ENCODE data around the gene ATP12A.

Gene ATP12A

DNA sequence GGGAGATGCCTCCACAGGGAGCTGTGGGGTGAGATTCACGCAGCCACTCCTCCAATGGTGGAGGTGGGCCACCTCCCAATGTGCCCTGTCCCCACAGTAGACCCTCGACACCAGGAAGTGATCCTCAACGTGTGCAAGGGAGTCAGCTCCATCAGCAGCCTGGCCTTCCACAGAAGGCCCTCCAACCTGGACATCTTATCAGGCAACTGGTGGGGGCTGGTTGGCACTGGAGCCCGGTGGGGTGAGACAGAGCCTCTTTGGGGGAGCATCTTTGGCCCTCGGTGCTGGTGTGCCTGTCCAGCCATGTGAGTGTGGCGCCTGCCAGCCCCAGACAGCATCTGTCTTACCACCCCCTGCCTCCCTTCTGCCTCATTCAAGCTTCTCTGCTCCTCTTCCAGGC lies 64.0 kb downstream of the ATP12A start:
- H2BK12ac ChIP-seq (ENCODE audit: low read length) = no peak overlapping the region
- H3K27ac ChIP-seq (replicated peaks; ENCODE audit: low read length) = no peak overlapping the region
- H3K9ac ChIP-seq (ENCODE audit: low read depth, low read length, poor library complexity) = peak overlapping the region; percentile 21
- peaks cover 0 to 23% of the 10 kb centered on the region in 2 donors for H3K4me1 ChIP-seq (ENCODE audit: control insufficient read depth in 2 of 2, insufficient read depth in 1 of 2, low read depth in 1 of 2, low read length in 2 of 2)
- no peak overlapping the region for H3K4ac ChIP-seq (ENCODE audit: low read length)
- peaks cover 0 to 5% of the 10 kb centered on the region in 2 donors for H3K9me3 ChIP-seq (replicated peaks in 1 of 2; ENCODE audit: control insufficient read depth in 2 of 2, insufficient read depth in 1 of 2, low read depth in 1 of 2, low read length in 2 of 2)
- H3K23ac ChIP-seq (ENCODE audit: low read depth, low read length, poor library complexity) = no peak overlapping the region
- peak overlapping the region; percentile 63 for H3K14ac ChIP-seq (ENCODE audit: low read length)
- no peak overlapping the region for H2AFZ ChIP-seq (ENCODE audit: low read length)
- peaks cover 26 to 56% (median 48%) of the 10 kb centered on the region in 3 experiments for H3K27me3 ChIP-seq (ENCODE audit: control insufficient read depth in 3 of 3, insufficient read depth in 3 of 3, low read depth in 1 of 3, low read length in 3 of 3)
- DNase-seq (ENCODE audit: low spot score) = no peak
- no peaks in the 10 kb centered on the region for H3K79me1 ChIP-seq (ENCODE audit: low read depth, low read length)
- H2BK120ac ChIP-seq (ENCODE audit: low read depth, low read length) = no peak overlapping the region
- no peak overlapping the region for H3K4me3 ChIP-seq (ENCODE audit: low read length in 2 of 2)
- WGBS, 2 donors (ENCODE audit: extremely low coverage in 2 of 2, insufficient read length in 2 of 2, insufficient replicate concordance in 1 of 2) = no CpG with 5 or more reads among the region's 6 CpGs
- H4K91ac ChIP-seq (ENCODE audit: low read depth, low read length, poor library complexity) = no peak overlapping the region
- H4K8ac ChIP-seq (ENCODE audit: low read depth, low read length) = no peak overlapping the region
- H3K4me2 ChIP-seq (ENCODE audit: insufficient read depth, low read length, poor library complexity, severe bottlenecking) = no peak overlapping the region
- H2BK5ac ChIP-seq (ENCODE audit: low read length) = no peak overlapping the region
- peak overlapping the region; percentile 90 for H3K18ac ChIP-seq (ENCODE audit: low read length)
- H2BK15ac ChIP-seq (ENCODE audit: low read length) = peak overlapping the region; percentile 18
- no peaks in the 10 kb centered on the region for H3K36me3 ChIP-seq (replicated peaks in 1 of 2; ENCODE audit: control insufficient read depth in 2 of 2, insufficient read depth in 2 of 2, low read length in 2 of 2)
- peak overlapping the region; percentile 30 for H2AK5ac ChIP-seq (ENCODE audit: low read depth, low read length)

DNA sequence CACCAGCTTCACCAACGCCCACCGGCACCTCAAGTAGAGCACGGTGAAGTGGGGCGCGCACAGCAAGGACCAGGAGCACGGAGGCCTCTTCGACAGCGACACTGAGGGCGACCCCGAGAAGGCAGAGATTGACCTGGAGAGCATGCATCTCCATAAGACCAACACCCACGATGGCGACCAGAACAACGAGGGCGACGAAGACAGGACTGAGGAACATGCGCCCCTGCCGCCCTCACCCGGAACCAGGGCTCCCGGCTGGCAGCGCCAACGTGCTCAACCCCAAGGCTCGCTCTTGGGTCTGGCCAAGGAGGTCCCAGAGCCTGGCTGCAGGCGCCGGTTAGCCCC lies 65.3 kb downstream of the ATP12A start:
- Histone ChIP-seq H4K91ac (ENCODE audit: low read depth, low read length, poor library complexity) (no peak overlapping the region), H3K4ac (ENCODE audit: low read length) (no peak overlapping the region), H3K14ac (ENCODE audit: low read length) (peak overlapping the region; percentile 90), H2BK15ac (ENCODE audit: low read length) (no peak overlapping the region), H3K27ac (replicated peaks; ENCODE audit: low read length) (no peak overlapping the region), H3K79me1 (ENCODE audit: low read depth, low read length) (no peaks in the 10 kb centered on the region), H2BK5ac (ENCODE audit: low read length) (no peak overlapping the region), H2BK12ac (ENCODE audit: low read length) (no peak overlapping the region), H2AFZ (ENCODE audit: low read length) (no peak overlapping the region), H3K9ac (ENCODE audit: low read depth, low read length, poor library complexity) (peak overlapping the region; percentile 38), H3K18ac (ENCODE audit: low read length) (no peak overlapping the region), H2AK5ac (ENCODE audit: low read depth, low read length) (peak overlapping the region; percentile 83), H3K9me3 (replicated peaks in 1 of 2; ENCODE audit: control insufficient read depth in 2 of 2, insufficient read depth in 1 of 2, low read depth in 1 of 2, low read length in 2 of 2) (peaks cover 0 to 4% of the 10 kb centered on the region in 2 donors), H3K4me2 (ENCODE audit: insufficient read depth, low read length, poor library complexity, severe bottlenecking) (peak overlapping the region; percentile 98), H3K36me3 (replicated peaks in 1 of 2; ENCODE audit: control insufficient read depth in 2 of 2, insufficient read depth in 2 of 2, low read length in 2 of 2) (no peaks in the 10 kb centered on the region), H3K4me3 (ENCODE audit: low read length in 2 of 2) (no peak overlapping the region), H2BK120ac (ENCODE audit: low read depth, low read length) (peak overlapping the region; percentile 81), H3K4me1 (ENCODE audit: control insufficient read depth in 2 of 2, insufficient read depth in 1 of 2, low read depth in 1 of 2, low read length in 2 of 2) (peaks cover 0 to 23% of the 10 kb centered on the region in 2 donors), H4K8ac (ENCODE audit: low read depth, low read length) (no peak overlapping the region), H3K27me3 (ENCODE audit: control insufficient read depth in 3 of 3, insufficient read depth in 3 of 3, low read depth in 1 of 3, low read length in 3 of 3) (peaks cover 26 to 59% (median 55%) of the 10 kb centered on the region in 3 experiments), H3K23ac (ENCODE audit: low read depth, low read length, poor library complexity) (peak overlapping the region; percentile 47)
- no peak for DNase-seq (ENCODE audit: low spot score)
- WGBS, 2 donors (ENCODE audit: extremely low coverage in 2 of 2, insufficient read length in 2 of 2, insufficient replicate concordance in 1 of 2) = no CpG with 5 or more reads among the region's 24 CpGs

DNA sequence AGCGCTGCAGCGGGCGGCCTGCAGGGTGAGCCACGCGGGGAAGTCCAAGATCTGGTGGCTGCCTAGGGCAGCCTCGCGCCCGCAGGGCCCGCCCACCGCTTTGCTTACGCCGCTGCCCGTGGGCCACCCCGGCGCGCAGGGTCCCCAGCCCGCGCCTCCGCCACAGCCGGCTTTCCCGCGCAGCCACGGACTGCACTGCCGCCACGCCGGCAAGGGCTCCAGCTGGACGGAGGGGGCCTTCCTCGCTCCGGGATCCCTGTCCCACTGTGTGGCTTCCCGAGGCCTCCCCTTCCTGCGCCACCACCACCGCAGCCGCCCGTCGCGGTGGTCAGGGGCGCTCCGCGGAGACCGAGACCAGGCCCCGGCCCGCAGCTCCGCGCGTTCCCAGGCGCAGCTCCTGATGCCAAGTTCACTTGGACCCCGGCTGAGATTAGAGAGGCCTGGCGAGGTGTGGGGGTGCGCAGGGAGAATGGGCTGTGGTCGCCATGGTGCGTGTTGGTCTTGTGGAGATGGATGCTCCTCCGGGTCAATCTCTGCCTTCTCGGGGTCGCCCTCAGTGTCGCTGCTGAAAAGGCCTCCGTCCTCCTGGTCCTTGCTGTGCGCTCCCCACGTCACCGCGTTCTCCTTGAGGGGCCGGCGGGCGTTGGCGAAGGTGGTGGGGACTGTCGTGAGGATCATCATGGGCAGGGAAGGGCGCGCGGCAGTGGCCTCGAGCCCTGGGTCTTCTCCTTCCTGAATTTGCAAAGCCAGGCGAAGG lies 65.8 kb downstream of the ATP12A start:
- peaks cover 26 to 59% (median 55%) of the 10 kb centered on the region in 3 experiments for H3K27me3 ChIP-seq (ENCODE audit: control insufficient read depth in 3 of 3, insufficient read depth in 3 of 3, low read depth in 1 of 3, low read length in 3 of 3)

DNA sequence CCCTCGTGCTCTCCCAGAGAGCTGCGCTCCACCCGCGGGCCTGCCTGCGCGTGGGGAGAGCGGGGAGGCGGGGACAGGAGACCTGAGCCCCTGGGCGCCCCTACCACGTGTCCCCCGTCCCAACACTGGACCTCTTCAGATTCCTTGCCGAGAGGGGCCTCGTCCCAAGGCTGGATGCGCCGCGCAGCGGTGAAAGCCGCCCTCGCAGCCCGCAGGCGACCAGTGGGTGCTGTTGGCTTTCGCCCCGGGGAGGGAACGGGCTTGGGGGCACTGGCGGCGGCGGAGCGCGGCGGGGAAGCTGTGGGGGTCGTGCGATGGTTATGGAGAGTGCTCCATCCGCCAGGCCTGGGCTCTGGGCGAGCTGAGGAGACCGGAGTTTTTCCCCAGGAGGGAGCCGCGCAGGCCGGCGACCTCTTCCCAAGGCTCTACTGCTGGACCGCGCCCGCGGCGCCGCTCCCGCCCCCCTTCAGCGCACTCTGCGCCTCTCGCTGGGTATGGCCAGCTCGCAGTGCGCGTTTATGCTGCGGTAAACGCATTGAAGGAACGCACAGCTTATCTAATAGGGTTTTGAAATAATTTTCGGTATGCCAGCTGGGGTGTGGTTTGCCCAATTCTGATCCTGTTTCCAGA lies 66.5 kb downstream of the ATP12A start:
- Histone ChIP-seq H3K9me3 (replicated peaks in 1 of 2; ENCODE audit: control insufficient read depth in 2 of 2, insufficient read depth in 1 of 2, low read depth in 1 of 2, low read length in 2 of 2) (peaks cover 0 to 3% of the 10 kb centered on the region in 2 donors), H3K4ac (ENCODE audit: low read length) (no peak overlapping the region), H3K27me3 (ENCODE audit: control insufficient read depth in 3 of 3, insufficient read depth in 3 of 3, low read depth in 1 of 3, low read length in 3 of 3) (peaks cover 26 to 59% (median 55%) of the 10 kb centered on the region in 3 experiments), H3K23ac (ENCODE audit: low read depth, low read length, poor library complexity) (peak overlapping the region; percentile 91), H4K91ac (ENCODE audit: low read depth, low read length, poor library complexity) (no peak overlapping the region), H2BK120ac (ENCODE audit: low read depth, low read length) (no peak overlapping the region), H2BK15ac (ENCODE audit: low read length) (peak overlapping the region; percentile 67), H2AK5ac (ENCODE audit: low read depth, low read length) (no peak overlapping the region), H3K14ac (ENCODE audit: low read length) (peak overlapping the region; percentile 90), H3K4me2 (ENCODE audit: insufficient read depth, low read length, poor library complexity, severe bottlenecking) (peak overlapping the region; percentile 98), H3K4me3 (ENCODE audit: low read length in 2 of 2) (peak overlapping the region in 1 of 2 donors; percentile 72), H3K18ac (ENCODE audit: low read length) (peak overlapping the region; percentile 74), H2BK5ac (ENCODE audit: low read length) (no peak overlapping the region), H2BK12ac (ENCODE audit: low read length) (no peak overlapping the region), H3K36me3 (replicated peaks in 1 of 2; ENCODE audit: control insufficient read depth in 2 of 2, insufficient read depth in 2 of 2, low read length in 2 of 2) (no peaks in the 10 kb centered on the region), H3K9ac (ENCODE audit: low read depth, low read length, poor library complexity) (peak overlapping the region; percentile 70), H2AFZ (ENCODE audit: low read length) (peak overlapping the region; percentile 78), H3K4me1 (ENCODE audit: control insufficient read depth in 2 of 2, insufficient read depth in 1 of 2, low read depth in 1 of 2, low read length in 2 of 2) (peaks cover 0 to 20% of the 10 kb centered on the region in 2 donors), H4K8ac (ENCODE audit: low read depth, low read length) (peak overlapping the region; percentile 43), H3K79me1 (ENCODE audit: low read depth, low read length) (no peaks in the 10 kb centered on the region), H3K27ac (replicated peaks; ENCODE audit: low read length) (no peak overlapping the region)
- peak; percentile 46 for DNase-seq (ENCODE audit: low spot score)
- no CpG with 5 or more reads among the region's 56 CpGs for WGBS, 2 donors (ENCODE audit: extremely low coverage in 2 of 2, insufficient read length in 2 of 2, insufficient replicate concordance in 1 of 2)

More for the DNA sequence above, 65.8 kb downstream of the ATP12A start:
- Histone ChIP-seq H3K36me3 (replicated peaks in 1 of 2; ENCODE audit: control insufficient read depth in 2 of 2, insufficient read depth in 2 of 2, low read length in 2 of 2) (no peaks in the 10 kb centered on the region), H2BK120ac (ENCODE audit: low read depth, low read length) (peak overlapping the region; percentile 81), H3K79me1 (ENCODE audit: low read depth, low read length) (no peaks in the 10 kb centered on the region), H2BK15ac (ENCODE audit: low read length) (peak overlapping the region; percentile 67), H3K9me3 (replicated peaks in 1 of 2; ENCODE audit: control insufficient read depth in 2 of 2, insufficient read depth in 1 of 2, low read depth in 1 of 2, low read length in 2 of 2) (peaks cover 0 to 3% of the 10 kb centered on the region in 2 donors), H3K4me3 (ENCODE audit: low read length in 2 of 2) (peak overlapping the region in 1 of 2 donors; percentile 72), H2AK5ac (ENCODE audit: low read depth, low read length) (peak overlapping the region; percentile 83), H2BK5ac (ENCODE audit: low read length) (no peak overlapping the region), H3K4me1 (ENCODE audit: control insufficient read depth in 2 of 2, insufficient read depth in 1 of 2, low read depth in 1 of 2, low read length in 2 of 2) (peaks cover 0 to 23% of the 10 kb centered on the region in 2 donors), H3K14ac (ENCODE audit: low read length) (peak overlapping the region; percentile 90), H2BK12ac (ENCODE audit: low read length) (no peak overlapping the region), H3K4ac (ENCODE audit: low read length) (no peak overlapping the region), H3K27ac (replicated peaks; ENCODE audit: low read length) (no peak overlapping the region), H3K9ac (ENCODE audit: low read depth, low read length, poor library complexity) (peak overlapping the region; percentile 70), H2AFZ (ENCODE audit: low read length) (no peak overlapping the region), H3K4me2 (ENCODE audit: insufficient read depth, low read length, poor library complexity, severe bottlenecking) (peak overlapping the region; percentile 98), H3K18ac (ENCODE audit: low read length) (peak overlapping the region; percentile 74), H4K8ac (ENCODE audit: low read depth, low read length) (peak overlapping the region; percentile 52), H4K91ac (ENCODE audit: low read depth, low read length, poor library complexity) (no peak overlapping the region), H3K23ac (ENCODE audit: low read depth, low read length, poor library complexity) (peak overlapping the region; percentile 91)
- peak; percentile 24 for DNase-seq (ENCODE audit: low spot score)
- no CpG with 5 or more reads among the region's 70 CpGs for WGBS, 2 donors (ENCODE audit: extremely low coverage in 2 of 2, insufficient read length in 2 of 2, insufficient replicate concordance in 1 of 2)
